AG04450 (cell line): ENCODE results near the gene PNMA8C. TPM values are rescaled to one million over a fixed set of nuclear protein-coding genes. Genes with fewer than 3 reads are reported as not detected.

Experiments used
- CTCF ChIA-PET: fragments of 300-600, 350-600 bp; formaldehyde crosslinking; extraction: SDS; loops from one replicate; lab custom pipeline; 2022; ENCODE audit warnings: antibody characterized with exemption, inconsistent platforms; lab: Charles Lee
- POLR2A ChIA-PET: fragments of 350-600 bp; formaldehyde crosslinking; extraction: SDS; loops from one replicate; lab custom pipeline; 2021; ENCODE audit warnings: antibody characterized with exemption, inconsistent platforms; lab: Yijun Ruan, JAX
- DNase-seq: peaks from one replicate; pipeline ENCODE4 v3.0.0-alpha.2; 2011; ENCODE audit warnings: low read depth, low spot score
- H3K27ac ChIP-seq: one replicate; pipeline ENCODE4 v1.5.1; 2012; ENCODE audit warnings: low read depth, low read length, control low read depth
- H3K27me3 ChIP-seq: one replicate; pipeline ENCODE4 v1.6.0; 2012; ENCODE audit warnings: low read length; ENCODE audit not compliant: control insufficient read depth, insufficient read depth
- H3K4me3 ChIP-seq: 2 replicates; pipeline ENCODE4 v1.5.1; 2011; ENCODE audit warnings: mild to moderate bottlenecking, low read depth, low read length, control low read depth
- H3K9me3 ChIP-seq: 2 replicates; pipeline ENCODE4 v1.5.1; 2012; ENCODE audit warnings: low read length; ENCODE audit not compliant: control insufficient read depth, insufficient read depth
- polyA plus RNA-seq: library from polyadenylated mRNA; depleted of rRNA; stranded (reverse); fragments of >200 nt; gene quantifications from 2 replicates; pipeline ENCODE4 v1.2.3, GENCODE V29; 2011
- TF ChIP-seq, protein P1 (sequence below): IDR thresholded peaks from 2 replicates; pipeline ENCODE4 v1.5.1; 2011; ENCODE audit warnings: low read depth, low read length, control low read depth, inconsistent platforms

PNMA8C gene
- polyA plus RNA-seq, 1 experiment, result 0.21 TPM

DNA sequence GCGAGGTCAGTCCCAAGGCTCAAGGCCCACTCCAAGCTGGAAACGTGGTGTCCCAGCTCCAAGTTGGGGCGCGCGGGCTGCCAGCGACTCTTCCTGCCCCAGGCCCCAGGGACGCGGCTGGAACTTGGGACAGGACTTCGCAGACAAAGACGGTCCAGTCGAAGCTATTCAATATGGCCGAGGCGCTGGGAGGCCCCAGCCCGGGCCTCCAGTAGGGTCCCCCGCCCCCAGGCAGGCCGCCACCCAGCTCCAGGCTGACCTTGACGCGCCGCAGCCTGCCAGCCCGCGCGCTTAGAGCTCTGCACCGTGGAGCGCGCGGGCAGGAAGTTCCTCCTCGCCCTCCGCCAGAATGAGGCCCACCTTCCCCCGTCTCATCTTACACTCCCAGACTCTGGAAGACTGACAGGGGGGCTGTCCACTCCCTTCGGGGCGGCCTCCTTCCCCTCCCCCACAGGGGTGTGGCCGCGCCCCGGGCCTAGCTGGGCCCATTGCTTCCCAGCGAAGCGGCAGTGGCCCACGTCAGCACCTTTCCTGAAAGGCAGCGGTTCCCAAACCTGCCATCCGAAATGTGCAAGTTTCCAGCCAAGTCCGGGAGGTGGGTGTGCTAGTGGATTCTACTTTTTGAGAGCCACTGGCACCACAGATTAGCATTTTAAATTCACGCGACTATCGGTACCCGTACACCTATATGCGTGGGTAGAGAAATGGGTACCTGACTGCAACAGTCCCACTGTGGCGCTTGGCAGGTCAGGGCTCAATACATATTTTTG is 15.3 kb downstream of the PNMA8C start, which contains the start of gene CCDC8:
CCDC8 (minus strand) TSS at position 303 of the 770 bp plus-strand sequence. CDS start 754 bp downstream, outside the sequence.
- DNase-seq, result peak; percentile 87
- peaks cover 3% of the 10 kb centered on the region for H3K27me3 ChIP-seq
- CTCF ChIA-PET, result interaction anchor here (1.0 to 1.7 kb wide), 5 partner anchors 8 to 104 kb away, joined by 3 to 11 read pairs (median 4); no protein-coding TSS in a partner anchor
- peaks cover 10% of the 10 kb centered on the region; the same call in 1 of the 2 replicates for H3K9me3 ChIP-seq
- H3K27ac ChIP-seq, result peak within 1 kb of the TSS; percentile 65
- POLR2A ChIA-PET, result interaction anchor here (0.5 to 1.3 kb wide), 10 partner anchors 8 to 187 kb away, joined by 3 to 10 read pairs (median 4); partner anchors contain the start of gene CALM3
- peak within 1 kb of the TSS; percentile 74 for H3K4me3 ChIP-seq
- TF ChIP-seq, protein P1, sequence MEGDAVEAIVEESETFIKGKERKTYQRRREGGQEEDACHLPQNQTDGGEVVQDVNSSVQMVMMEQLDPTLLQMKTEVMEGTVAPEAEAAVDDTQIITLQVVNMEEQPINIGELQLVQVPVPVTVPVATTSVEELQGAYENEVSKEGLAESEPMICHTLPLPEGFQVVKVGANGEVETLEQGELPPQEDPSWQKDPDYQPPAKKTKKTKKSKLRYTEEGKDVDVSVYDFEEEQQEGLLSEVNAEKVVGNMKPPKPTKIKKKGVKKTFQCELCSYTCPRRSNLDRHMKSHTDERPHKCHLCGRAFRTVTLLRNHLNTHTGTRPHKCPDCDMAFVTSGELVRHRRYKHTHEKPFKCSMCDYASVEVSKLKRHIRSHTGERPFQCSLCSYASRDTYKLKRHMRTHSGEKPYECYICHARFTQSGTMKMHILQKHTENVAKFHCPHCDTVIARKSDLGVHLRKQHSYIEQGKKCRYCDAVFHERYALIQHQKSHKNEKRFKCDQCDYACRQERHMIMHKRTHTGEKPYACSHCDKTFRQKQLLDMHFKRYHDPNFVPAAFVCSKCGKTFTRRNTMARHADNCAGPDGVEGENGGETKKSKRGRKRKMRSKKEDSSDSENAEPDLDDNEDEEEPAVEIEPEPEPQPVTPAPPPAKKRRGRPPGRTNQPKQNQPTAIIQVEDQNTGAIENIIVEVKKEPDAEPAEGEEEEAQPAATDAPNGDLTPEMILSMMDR, result no peak

GRCh38 chr19:46412650-46413261 is 16.0 kb downstream of the PNMA8C start:
- Histone ChIP-seq H3K27ac (peak overlapping the region; percentile 65), H3K9me3 (peaks cover 10% of the 10 kb centered on the region; the same call in 1 of the 2 replicates), H3K27me3 (peaks cover 3% of the 10 kb centered on the region), H3K4me3 (peak overlapping the region; percentile 74)
- no peak for DNase-seq
- ChIA-PET POLR2A (interaction anchor here (0.6 to 1.3 kb wide), 7 partner anchors 8 to 188 kb away, joined by 3 to 10 read pairs (median 3); partner anchors contain the start of gene CALM3), CTCF (interaction anchor here (1.0 to 1.7 kb wide), 4 partner anchors 8 to 104 kb away, joined by 3 to 11 read pairs (median 5); no protein-coding TSS in a partner anchor)
- TF ChIP-seq, protein P1, result no peak

GRCh38 chr19:46411925-46412649 is 16.6 kb downstream of the PNMA8C start:
- ChIA-PET CTCF (interaction anchor here (1.7 kb wide), 1 partner anchor 16 kb away, joined by 11 read pairs; no protein-coding TSS in a partner anchor), POLR2A (no interaction called here)
- peak overlapping the region; percentile 74 for H3K4me3 ChIP-seq
- TF ChIP-seq, protein P1, result no peak
- no peak for DNase-seq
- H3K27me3 ChIP-seq, result peaks cover 3% of the 10 kb centered on the region
- H3K27ac ChIP-seq, result peak overlapping the region; percentile 2
- H3K9me3 ChIP-seq, result peaks cover 10% of the 10 kb centered on the region; the same call in 1 of the 2 replicates

DNA sequence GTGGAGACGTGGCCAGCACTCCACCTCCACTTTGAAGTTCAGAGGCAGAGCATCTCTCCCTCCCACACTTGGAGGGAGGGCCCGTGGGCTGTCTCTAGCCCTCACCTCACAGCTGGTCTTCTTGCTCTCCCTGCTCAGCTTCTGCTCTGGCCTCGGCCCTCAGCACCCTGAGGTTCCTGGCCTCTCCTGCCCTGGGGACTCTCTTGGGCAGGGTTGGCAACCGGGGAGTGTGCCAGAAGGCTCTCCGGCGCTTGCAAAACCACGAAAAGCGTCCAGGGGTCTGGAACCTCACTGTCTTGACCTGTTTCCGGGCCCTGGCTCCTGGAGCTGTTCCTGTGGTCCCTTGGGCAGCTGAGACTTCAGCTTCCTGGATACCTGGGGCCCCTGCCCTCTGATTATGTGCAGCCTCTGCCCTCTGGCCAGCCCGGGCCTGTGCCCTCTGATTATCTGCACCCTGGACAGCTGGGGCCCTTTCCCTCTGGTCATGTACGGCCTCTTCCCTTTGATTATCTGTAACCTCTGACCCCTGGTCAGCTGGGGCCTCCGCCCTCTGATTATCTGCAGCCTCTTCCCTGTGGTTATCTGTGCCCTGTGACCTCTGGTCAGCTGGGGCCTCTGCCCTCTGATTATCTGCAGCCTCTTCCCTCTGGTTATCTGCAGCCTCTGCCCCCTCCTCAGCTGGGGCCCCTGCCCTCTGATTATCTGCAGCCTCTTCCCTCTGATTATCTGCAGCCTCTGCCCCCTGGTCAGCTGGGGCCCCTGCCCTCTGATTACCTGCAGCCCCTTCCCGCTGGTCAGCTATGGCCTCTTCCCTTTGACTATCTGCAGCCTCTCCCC is 17.4 kb downstream of the PNMA8C start:
- Histone ChIP-seq H3K9me3 (peaks cover 10% of the 10 kb centered on the region; the same call in 1 of the 2 replicates), H3K27me3 (peaks cover 3% of the 10 kb centered on the region), H3K4me3 (peak overlapping the region; percentile 74), H3K27ac (no peak overlapping the region)
- DNase-seq, result no peak
- TF ChIP-seq, protein P1, result no peak
- POLR2A ChIA-PET, result no interaction called here
- CTCF ChIA-PET, result no interaction called here
